HepG2 (cell line): ENCODE data around the gene ZNF485. TPM values are rescaled to one million over a fixed set of nuclear protein-coding genes. Genes with fewer than 3 reads are reported as not detected.

Experiments
- ATAC-seq: fragments of 200-7000 bp; cut with Tn5 transposase; 3 replicates; pipeline ENCODE4 v1.9.1; 2020; ENCODE audit warnings: mild to moderate bottlenecking, moderate library complexity
- BruUV-seq: library from RNA; stranded (reverse); fragments of 400-500 nt; replicated peaks from 2 replicates; lab custom pipeline; 2021; lab: Mats Ljungman, UMichigan
- CTCF ChIA-PET: fragments of 300-600 bp; formaldehyde crosslinking; extraction: SDS; loops from one replicate; lab custom pipeline; 2021; ENCODE audit warnings: low total read pairs, inconsistent platforms, low intra/inter-chr PET ratio; lab: Yijun Ruan, JAX
- POLR2A ChIA-PET: fragments of 350-600 bp; sonication (Branson Sonifier 250); formaldehyde crosslinking; loops from one replicate; lab custom pipeline; 2020; ENCODE audit warnings: antibody characterized with exemption, inconsistent platforms; lab: Yijun Ruan, JAX
- DNase-seq: peaks from one replicate; pipeline ENCODE4 v3.0.0-alpha.2; 2015; ENCODE audit warnings: low spot score
- FAIRE-seq: peaks from 3 replicates; lab custom pipeline; 2011; peaks lifted over from hg19 to GRCh38; lab: Jason Lieb, UNC
- H2AFZ ChIP-seq: one replicate; pipeline ENCODE4 v1.6.1; 2011; ENCODE audit warnings: low read length, inconsistent platforms
- H3K27ac ChIP-seq: fragments of 300-600 bp; 3 replicates; pipeline ENCODE4 v1.8.0; 2011; ENCODE audit warnings: mixed run types, mild to moderate bottlenecking, mixed read lengths, low read length, inconsistent platforms; ENCODE audit not compliant: insufficient read depth; ENCODE audit errors: extremely low read length
- H3K27me3 ChIP-seq, 2 experiments: fragments of 200-600 bp in 1 of 2; 2 replicates in 1 of 2; 3 replicates in 1 of 2; pipeline versions ENCODE4 v1.6.0 to v1.8.0; 2011; ENCODE audit warnings: low read length in 2 of 2, mild to moderate bottlenecking in 2 of 2, moderate library complexity in 2 of 2, inconsistent platforms in 1 of 2; ENCODE audit not compliant: insufficient read depth in 2 of 2, control insufficient read depth in 1 of 2
- H3K36me3 ChIP-seq, 2 experiments: fragments of 200-600 bp in 1 of 2; replicated peaks in 1 of 2; 2 replicates in 1 of 2; 3 replicates in 1 of 2; pipeline versions ENCODE4 v1.5.1 to v1.8.0; 2011; ENCODE audit warnings: low read length in 2 of 2, inconsistent platforms in 1 of 2; ENCODE audit not compliant: insufficient read depth in 2 of 2, control insufficient read depth in 1 of 2
- H3K4me1 ChIP-seq: 2 replicates; pipeline ENCODE4 v1.5.1; 2012; ENCODE audit warnings: low read length, inconsistent platforms; ENCODE audit not compliant: insufficient read depth
- H3K4me2 ChIP-seq: 2 replicates; pipeline ENCODE4 v1.6.0; 2011; ENCODE audit warnings: low read depth, low read length, inconsistent platforms
- H3K4me3 ChIP-seq, 3 experiments: fragments of 200-600 bp in 1 of 3; sonication (generic), shearing (Covaris generic) in 1 of 3; replicated peaks in 1 of 3; 2 replicates each; pipeline ENCODE4 v1.5.1; 2011 to 2016; ENCODE audit warnings: low read length in 3 of 3, inconsistent platforms in 2 of 3, low read depth in 2 of 3, mild to moderate bottlenecking in 2 of 3, control low read depth in 1 of 3, mixed read lengths in 1 of 3; ENCODE audit not compliant: insufficient read depth in 1 of 3
- H3K79me2 ChIP-seq: one replicate; pipeline ENCODE4 v1.6.1; 2011; ENCODE audit warnings: low read length, inconsistent platforms; ENCODE audit not compliant: insufficient read depth
- H3K9ac ChIP-seq: 2 replicates; pipeline ENCODE4 v1.6.0; 2011; ENCODE audit warnings: mild to moderate bottlenecking, low read depth, low read length, inconsistent platforms; ENCODE audit not compliant: insufficient read depth
- H3K9me3 ChIP-seq: 2 replicates; pipeline ENCODE4 v1.5.1; 2012; ENCODE audit warnings: mild to moderate bottlenecking, low read length
- H4K20me1 ChIP-seq: 2 replicates; pipeline ENCODE4 v1.6.0; 2011; ENCODE audit warnings: inconsistent platforms, mild to moderate bottlenecking, low read length, moderate library complexity; ENCODE audit not compliant: insufficient read depth
- CENPX ChIP-seq: sonication (generic); formaldehyde crosslinking; IDR thresholded peaks from 2 replicates; pipeline ENCODE4 v1.9.0; 2021; ENCODE audit warnings: mild to moderate bottlenecking, missing genetic modification reagents, moderate library complexity
- ERF ChIP-seq: IDR thresholded peaks from 2 replicates; pipeline ENCODE4 v1.6.1; 2018; ENCODE audit warnings: missing biosample characterization, missing genetic modification reagents
- FOXC1 ChIP-seq: sonication (generic); formaldehyde crosslinking; IDR thresholded peaks from 2 replicates; pipeline ENCODE4 v1.8.0; 2022; ENCODE audit warnings: mild to moderate bottlenecking, missing genetic modification reagents, borderline replicate concordance
- ISL2 ChIP-seq: sonication (generic); formaldehyde crosslinking; IDR thresholded peaks from 2 replicates; pipeline ENCODE4 v1.5.0; 2020; ENCODE audit warnings: missing genetic modification reagents
- LCORL ChIP-seq, 2 experiments: fragments of 450-650 bp in 1 of 2; sonication (generic) in 1 of 2; formaldehyde crosslinking in 1 of 2; IDR thresholded peaks; 2 replicates each; pipeline versions ENCODE4 v1.5.0 to v1.6.1; 2017 to 2020; ENCODE audit warnings: antibody characterized with exemption in 1 of 2, missing genetic modification reagents in 1 of 2
- NCOR1 ChIP-seq: fragments of 200-600 bp; sonication (generic); IDR thresholded peaks from 2 replicates; pipeline ENCODE4 v1.7.0; 2017; ENCODE audit warnings: antibody characterized with exemption, low read length, borderline replicate concordance
- TBL1XR1 ChIP-seq: fragments of 150-350 bp; IDR thresholded peaks from 2 replicates; pipeline ENCODE4 v1.6.1; 2014; ENCODE audit warnings: borderline replicate concordance, low read length; ENCODE audit not compliant: partially characterized antibody
- ZFP82 ChIP-seq: sonication (generic); formaldehyde crosslinking; IDR thresholded peaks from 2 replicates; pipeline ENCODE4 v1.5.1; 2020; ENCODE audit warnings: mild to moderate bottlenecking, missing genetic modification reagents, borderline replicate concordance
- ZMYM3 ChIP-seq: sonication (generic); formaldehyde crosslinking; IDR thresholded peaks from 2 replicates; pipeline ENCODE4 v1.5.1; 2020; ENCODE audit warnings: mild to moderate bottlenecking, missing genetic modification reagents
- ZNF3 ChIP-seq: IDR thresholded peaks from 2 replicates; pipeline ENCODE4 v1.7.0; 2017; ENCODE audit warnings: inconsistent platforms
- ZNF430 ChIP-seq: sonication (generic); formaldehyde crosslinking; IDR thresholded peaks from 2 replicates; pipeline ENCODE4 v1.9.0; 2021; ENCODE audit warnings: mild to moderate bottlenecking, missing genetic modification reagents
- WGBS: methylation state at CpG from one replicate; pipeline ENCODE4 v1.1.6; 2017; ENCODE audit warnings: low lambda C conversion rate; 5-methylcytosine and 5-hydroxymethylcytosine counted together
- in situ Hi-C: cut with HindIII; loops from 2 replicates; pipeline ENCODE4 v1.10.0; 2017; ENCODE audit warnings: low pct_unique_long_range_greater_than_20kb; ENCODE audit not compliant: extremely low pct_ligation_motif_present
- intact Hi-C: fragments of 100-400 bp; cut with micrococcal nuclease; formaldehyde crosslinking; loops from one replicate; pipeline ENCODE4 v1.10.0; 2022; ENCODE audit not compliant: unreplicated experiment
- polyA plus RNA-seq, 8 experiments: library from polyadenylated mRNA; depleted of rRNA in 3 of 8; stranded (reverse) in 7 of 8; unstranded in 1 of 8; fragments of >200 nt; fragmentation: Illumina TruSeq in 4 of 8; extraction: Trizol in 4 of 8; gene quantifications; 2 replicates each; pipeline versions ENCODE4 v1.2.1 to v1.2.3, GENCODE V29; 2011 to 2016; ENCODE audit warnings: low read depth in 4 of 8, missing spikeins in 1 of 8, mixed read lengths in 1 of 8; ENCODE audit not compliant: insufficient read depth in 1 of 8
- total RNA-seq, 5 experiments: library from RNA; depleted of rRNA; stranded (reverse); fragments of >200 nt; fragmentation: Illumina TruSeq; extraction: Trizol; gene quantifications; 2 replicates each; pipeline ENCODE4 v1.2.3, GENCODE V29; 2016; ENCODE audit warnings: low read depth in 1 of 5
- TF ChIP-seq, protein P1 (sequence below): sonication (generic); formaldehyde crosslinking; IDR thresholded peaks from 2 replicates; pipeline ENCODE4 v1.4.0; 2020; ENCODE audit warnings: missing genetic modification reagents, mild to moderate bottlenecking, borderline replicate concordance
- TF ChIP-seq, protein P2 (sequence below): sonication (generic); formaldehyde crosslinking; IDR thresholded peaks from 2 replicates; pipeline ENCODE4 v1.9.0; 2021; ENCODE audit warnings: missing genetic modification reagents, borderline replicate concordance
- TF ChIP-seq, protein P3 (sequence below): sonication (generic); formaldehyde crosslinking; IDR thresholded peaks from 2 replicates; pipeline ENCODE4 v1.4.0; 2020; ENCODE audit warnings: missing genetic modification reagents
- TF ChIP-seq, protein P4 (sequence below): sonication (generic); formaldehyde crosslinking; IDR thresholded peaks from 2 replicates; pipeline ENCODE4 v1.4.0; 2020; ENCODE audit warnings: missing genetic modification reagents

Gene ZNF485
- total and polyA plus RNA-seq, 2 of the 13 experiments (the other 11 are each of a cell fraction or from before 2014, with no cell fraction given): 1.4 to 3.3 TPM

DNA sequence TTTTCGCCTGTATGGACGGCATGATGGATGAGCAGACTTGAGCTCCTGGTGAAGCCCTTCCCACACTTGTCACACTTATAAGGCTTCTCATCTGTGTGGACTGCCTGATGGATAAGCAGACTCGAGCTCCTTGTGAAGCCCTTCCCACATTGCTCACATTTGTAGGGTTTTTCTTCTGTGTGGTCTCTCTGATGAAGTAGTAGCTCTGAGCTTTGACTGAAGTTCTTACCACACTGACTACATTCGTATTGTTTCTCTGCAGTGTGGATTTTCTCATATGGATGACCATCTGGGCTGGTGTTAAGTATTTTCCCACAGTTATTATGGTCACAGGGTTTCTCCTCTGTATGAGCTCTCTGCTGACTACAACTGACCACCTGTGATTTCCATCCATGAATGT lies 49.0 kb upstream of the ZNF485 start:
- TF ChIP-seq, protein P1, sequence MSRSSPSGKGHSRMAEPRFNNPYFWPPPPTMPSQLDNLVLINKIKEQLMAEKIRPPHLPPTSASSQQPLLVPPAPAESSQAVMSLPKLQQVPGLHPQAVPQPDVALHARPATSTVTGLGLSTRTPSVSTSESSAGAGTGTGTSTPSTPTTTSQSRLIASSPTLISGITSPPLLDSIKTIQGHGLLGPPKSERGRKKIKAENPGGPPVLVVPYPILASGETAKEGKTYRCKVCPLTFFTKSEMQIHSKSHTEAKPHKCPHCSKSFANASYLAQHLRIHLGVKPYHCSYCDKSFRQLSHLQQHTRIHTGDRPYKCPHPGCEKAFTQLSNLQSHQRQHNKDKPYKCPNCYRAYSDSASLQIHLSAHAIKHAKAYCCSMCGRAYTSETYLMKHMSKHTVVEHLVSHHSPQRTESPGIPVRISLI (CRISPR knock-in tag): no peak
- TF ChIP-seq ZFP82 (CRISPR knock-in tag) (no peak), FOXC1 (CRISPR knock-in tag) (no peak), ZNF3 (no peak), NCOR1 (no peak), ZNF430 (CRISPR knock-in tag) (no peak), ISL2 (no peak), ZMYM3 (no peak), CENPX (CRISPR knock-in tag) (no peak), ERF (CRISPR knock-in tag) (no peak), LCORL (IDR thresholded peaks at IDR 0.05) (no peak), LCORL (CRISPR knock-in tag; IDR thresholded peaks at IDR 0.05) (no peak), TBL1XR1 (no peak)
- TF ChIP-seq, protein P2, sequence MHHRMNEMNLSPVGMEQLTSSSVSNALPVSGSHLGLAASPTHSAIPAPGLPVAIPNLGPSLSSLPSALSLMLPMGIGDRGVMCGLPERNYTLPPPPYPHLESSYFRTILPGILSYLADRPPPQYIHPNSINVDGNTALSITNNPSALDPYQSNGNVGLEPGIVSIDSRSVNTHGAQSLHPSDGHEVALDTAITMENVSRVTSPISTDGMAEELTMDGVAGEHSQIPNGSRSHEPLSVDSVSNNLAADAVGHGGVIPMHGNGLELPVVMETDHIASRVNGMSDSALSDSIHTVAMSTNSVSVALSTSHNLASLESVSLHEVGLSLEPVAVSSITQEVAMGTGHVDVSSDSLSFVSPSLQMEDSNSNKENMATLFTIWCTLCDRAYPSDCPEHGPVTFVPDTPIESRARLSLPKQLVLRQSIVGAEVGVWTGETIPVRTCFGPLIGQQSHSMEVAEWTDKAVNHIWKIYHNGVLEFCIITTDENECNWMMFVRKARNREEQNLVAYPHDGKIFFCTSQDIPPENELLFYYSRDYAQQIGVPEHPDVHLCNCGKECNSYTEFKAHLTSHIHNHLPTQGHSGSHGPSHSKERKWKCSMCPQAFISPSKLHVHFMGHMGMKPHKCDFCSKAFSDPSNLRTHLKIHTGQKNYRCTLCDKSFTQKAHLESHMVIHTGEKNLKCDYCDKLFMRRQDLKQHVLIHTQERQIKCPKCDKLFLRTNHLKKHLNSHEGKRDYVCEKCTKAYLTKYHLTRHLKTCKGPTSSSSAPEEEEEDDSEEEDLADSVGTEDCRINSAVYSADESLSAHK (CRISPR knock-in tag): no peak
- TF ChIP-seq, protein P3, sequence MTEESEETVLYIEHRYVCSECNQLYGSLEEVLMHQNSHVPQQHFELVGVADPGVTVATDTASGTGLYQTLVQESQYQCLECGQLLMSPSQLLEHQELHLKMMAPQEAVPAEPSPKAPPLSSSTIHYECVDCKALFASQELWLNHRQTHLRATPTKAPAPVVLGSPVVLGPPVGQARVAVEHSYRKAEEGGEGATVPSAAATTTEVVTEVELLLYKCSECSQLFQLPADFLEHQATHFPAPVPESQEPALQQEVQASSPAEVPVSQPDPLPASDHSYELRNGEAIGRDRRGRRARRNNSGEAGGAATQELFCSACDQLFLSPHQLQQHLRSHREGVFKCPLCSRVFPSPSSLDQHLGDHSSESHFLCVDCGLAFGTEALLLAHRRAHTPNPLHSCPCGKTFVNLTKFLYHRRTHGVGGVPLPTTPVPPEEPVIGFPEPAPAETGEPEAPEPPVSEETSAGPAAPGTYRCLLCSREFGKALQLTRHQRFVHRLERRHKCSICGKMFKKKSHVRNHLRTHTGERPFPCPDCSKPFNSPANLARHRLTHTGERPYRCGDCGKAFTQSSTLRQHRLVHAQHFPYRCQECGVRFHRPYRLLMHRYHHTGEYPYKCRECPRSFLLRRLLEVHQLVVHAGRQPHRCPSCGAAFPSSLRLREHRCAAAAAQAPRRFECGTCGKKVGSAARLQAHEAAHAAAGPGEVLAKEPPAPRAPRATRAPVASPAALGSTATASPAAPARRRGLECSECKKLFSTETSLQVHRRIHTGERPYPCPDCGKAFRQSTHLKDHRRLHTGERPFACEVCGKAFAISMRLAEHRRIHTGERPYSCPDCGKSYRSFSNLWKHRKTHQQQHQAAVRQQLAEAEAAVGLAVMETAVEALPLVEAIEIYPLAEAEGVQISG (CRISPR knock-in tag): no peak
- TF ChIP-seq, protein P4, sequence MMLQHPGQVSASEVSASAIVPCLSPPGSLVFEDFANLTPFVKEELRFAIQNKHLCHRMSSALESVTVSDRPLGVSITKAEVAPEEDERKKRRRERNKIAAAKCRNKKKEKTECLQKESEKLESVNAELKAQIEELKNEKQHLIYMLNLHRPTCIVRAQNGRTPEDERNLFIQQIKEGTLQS (CRISPR knock-in tag): no peak
- no peak for ATAC-seq
- BruUV-seq: no TSS peak
- H4K20me1 ChIP-seq: no peaks in the 10 kb centered on the region
- ChIA-PET CTCF (no interaction called here), POLR2A (no interaction called here)
- DNase-seq: no peak
- H2AFZ ChIP-seq: no peak overlapping the region
- no peak overlapping the region for H3K27ac ChIP-seq
- no peak overlapping the region for H3K4me3 ChIP-seq
- no peak for FAIRE-seq
- WGBS: 13% methylated on average over 3 of the region's 4 CpGs
- H3K4me2 ChIP-seq: no peak overlapping the region
- intact Hi-C loops (no loop called here), in situ Hi-C loops (no loop called here)
- H3K9me3 ChIP-seq: no peaks in the 10 kb centered on the region
- H3K79me2 ChIP-seq: no peaks in the 10 kb centered on the region
- H3K27me3 ChIP-seq: no peaks in the 10 kb centered on the region
- H3K36me3 ChIP-seq: no peaks in the 10 kb centered on the region
- H3K9ac ChIP-seq: no peak overlapping the region
- no peaks in the 10 kb centered on the region for H3K4me1 ChIP-seq
